Testis (tissue), 2 donors: ENCODE measurements around the gene PTPRG.
"Not testable (repeated sequence)": the region's sequence is repeated elsewhere in the genome, so short reads cannot be mapped to it uniquely, and the experiment has no call there.

Experiments used
- CTCF ChIP-seq, 3 experiments: fragments of 450-650 bp in 2 of 3; fragments of 200-600 bp in 1 of 3; sonication (generic) in 1 of 3; IDR thresholded peaks; one replicate each; pipeline ENCODE4 v1.5.1; 2016 to 2019; ENCODE audit warnings: antibody characterized with exemption in 3 of 3, mild to moderate bottlenecking in 2 of 3, moderate library complexity in 1 of 3
- POLR2A ChIP-seq: fragments of 450-650 bp; IDR thresholded peaks from one replicate; pipeline ENCODE4 v1.6.1; 2017; ENCODE audit warnings: antibody characterized with exemption, mild to moderate bottlenecking, moderate library complexity

- TF ChIP-seq CTCF (IDR thresholded peaks at IDR 0.05); POLR2A: not testable (repeated sequence)
These were observed 137.1 kb downstream of the PTPRG start for GRCh38 chr3:61698278-61699072.
